Keratinocyte (primary cell): Measurements from ENCODE around the gene SNIP1. TPM values are rescaled to one million over a fixed set of nuclear protein-coding genes. Genes with fewer than 3 reads are reported as not detected.

ENCODE experiments used
- DNase-seq: peaks from one replicate; pipeline ENCODE4 v3.0.0-alpha.2; 2011; ENCODE audit warnings: low read depth, missing footprints, low spot score
- FAIRE-seq: peaks from 2 replicates; lab custom pipeline; 2011; peaks lifted over from hg19 to GRCh38; lab: Jason Lieb, UNC
- H2AFZ ChIP-seq: 2 replicates; pipeline ENCODE4 v1.6.0; 2012; ENCODE audit warnings: low read length, control low read depth, inconsistent platforms; ENCODE audit not compliant: control insufficient read depth
- H3K27ac ChIP-seq: 2 replicates; pipeline ENCODE4 v1.5.1; 2011; ENCODE audit warnings: low read length; ENCODE audit not compliant: control insufficient read depth, insufficient read depth
- H3K27me3 ChIP-seq: 3 replicates; pipeline ENCODE4 v1.6.0; 2011; ENCODE audit warnings: low read length; ENCODE audit not compliant: control insufficient read depth, insufficient read depth; ENCODE audit errors: extremely low read depth
- H3K36me3 ChIP-seq, 2 experiments: 2 replicates in 1 of 2; 3 replicates in 1 of 2; pipeline ENCODE4 v1.5.1; 2011; ENCODE audit warnings: low read length in 2 of 2, mild to moderate bottlenecking in 1 of 2; ENCODE audit not compliant: control insufficient read depth in 2 of 2, insufficient read depth in 2 of 2; ENCODE audit errors: extremely low read depth in 1 of 2
- H3K4me1 ChIP-seq: 3 replicates; pipeline ENCODE4 v1.5.1; 2011; ENCODE audit warnings: low read length; ENCODE audit not compliant: control insufficient read depth, insufficient read depth; ENCODE audit errors: extremely low read depth
- H3K4me2 ChIP-seq: 3 replicates; pipeline ENCODE4 v1.6.0; 2011; ENCODE audit warnings: low read depth, low read length; ENCODE audit not compliant: control insufficient read depth, insufficient read depth; ENCODE audit errors: extremely low read depth
- H3K4me3 ChIP-seq, 3 experiments: fragments of 200-600 bp in 1 of 3; sonication (generic) in 1 of 3; 2 replicates in 2 of 3; 3 replicates in 1 of 3; pipeline ENCODE4 v1.5.1; 2011 to 2016; ENCODE audit warnings: low read length in 3 of 3, mild to moderate bottlenecking in 3 of 3, control low read depth in 2 of 3, inconsistent platforms in 1 of 3, low read depth in 1 of 3, mixed read lengths in 1 of 3, mixed run types in 1 of 3, moderate library complexity in 1 of 3; ENCODE audit not compliant: control insufficient read depth in 2 of 3, insufficient read depth in 2 of 3; ENCODE audit errors: extremely low read depth in 1 of 3
- H3K79me2 ChIP-seq: 2 replicates; pipeline ENCODE4 v1.6.0; 2012; ENCODE audit warnings: low read length; ENCODE audit not compliant: control insufficient read depth, insufficient read depth
- H3K9ac ChIP-seq: 3 replicates; pipeline ENCODE4 v1.6.0; 2011; ENCODE audit warnings: low read length; ENCODE audit not compliant: control insufficient read depth, insufficient read depth; ENCODE audit errors: extremely low read depth
- H3K9me1 ChIP-seq: 3 replicates; pipeline ENCODE4 v1.6.0; 2011; ENCODE audit warnings: low read length; ENCODE audit not compliant: control insufficient read depth, insufficient read depth; ENCODE audit errors: extremely low read depth
- H3K9me3 ChIP-seq: 2 replicates; pipeline ENCODE4 v1.5.1; 2012; ENCODE audit warnings: low read depth, low read length; ENCODE audit not compliant: control insufficient read depth
- H4K20me1 ChIP-seq: 3 replicates; pipeline ENCODE4 v1.6.0; 2011; ENCODE audit warnings: low read length; ENCODE audit not compliant: control insufficient read depth, insufficient read depth; ENCODE audit errors: extremely low read depth
- CTCF ChIP-seq, 3 experiments: IDR thresholded peaks in 1 of 3; conservative IDR thresholded peaks in 1 of 3; optimal IDR thresholded peaks in 1 of 3; 2 replicates in 2 of 3; 3 replicates in 1 of 3; pipeline versions ENCODE3 to v1.5.1; 2011; ENCODE audit warnings: low read length in 3 of 3, mild to moderate bottlenecking in 3 of 3, moderate library complexity in 2 of 3, control low read depth in 1 of 3, inconsistent platforms in 1 of 3; ENCODE audit not compliant: insufficient read depth in 2 of 3; ENCODE audit errors: extremely low read depth in 1 of 3
- EZH2 ChIP-seq: IDR thresholded peaks from one replicate; pipeline ENCODE4 v1.6.1; 2012; ENCODE audit warnings: inconsistent platforms, mild to moderate bottlenecking, low read length, moderate library complexity
- dilution Hi-C: fragments of 300-500 bp; cut with MboI; formaldehyde crosslinking; loops from one replicate; pipeline ENCODE4 v1.7.0; 2020; ENCODE audit warnings: low sequenced_read_pairs; ENCODE audit not compliant: extremely low pct_ligation_motif_present
- polyA minus RNA-seq, 3 experiments: library from RNA; depleted of rRNA, polyadenylated mRNA; stranded (reverse); fragments of >200 nt; gene quantifications; 1 replicate in 1 of 3; 2 replicates in 1 of 3; 3 replicates in 1 of 3; pipeline ENCODE4 v1.2.3, GENCODE V29; 2011
- polyA plus RNA-seq, 5 experiments: library from polyadenylated mRNA; depleted of rRNA in 3 of 5; stranded (reverse) in 3 of 5; stranded (forward) in 1 of 5; unstranded in 1 of 5; fragments of >200 nt; gene quantifications; 1 replicate in 1 of 5; 2 replicates in 3 of 5; 3 replicates in 1 of 5; pipeline versions ENCODE4 v1.2.1 to v1.2.3, GENCODE V29; 2011 to 2012; ENCODE audit warnings: missing spikeins in 2 of 5, low read depth in 1 of 5, low replicate concordance in 1 of 5

The SNIP1 gene
- polyA plus RNA-seq (6.7 to 8.9 TPM (median 7.1 TPM) in 3 replicates), polyA minus RNA-seq (5.3 to 12.3 TPM (median 8.6 TPM) in 3 replicates)
- polyA plus RNA-seq (2011; ENCODE audit: low read depth): 11.6 TPM
- 3.9 and 5.9 TPM in 2 replicates for polyA plus RNA-seq (2011; cell fraction: cytosol; rRNA removed)
- 12.5 and 16.8 TPM in 2 replicates for polyA plus RNA-seq (2011; cell fraction: nucleus; rRNA removed)
- 7.1 and 7.9 TPM in 2 replicates for polyA plus RNA-seq (2012; ENCODE audit: low replicate concordance)
- 6.9 TPM for polyA minus RNA-seq (2011; cell fraction: cytosol; rRNA and poly(A)+ RNA removed)
- polyA minus RNA-seq (2011; cell fraction: nucleus; rRNA and poly(A)+ RNA removed): 15.0 and 18.6 TPM in 2 replicates

GRCh38 chr1:37553927-37554808 is at the start of gene SNIP1:
SNIP1 (minus strand) TSS chr1:37554293; CDS start chr1:37554229, 64 bp downstream.
- FAIRE-seq (peak; percentile 71), DNase-seq (peak; percentile 38)

More at GRCh38 chr1:37553927-37554808, at the start of gene SNIP1:
- dilution Hi-C loops: no loop called here
- H3K9ac ChIP-seq: peak within 1 kb of the TSS; percentile 95
- no peaks in the 10 kb centered on the region for H4K20me1 ChIP-seq
- no peak for TF ChIP-seq EZH2
- TF ChIP-seq CTCF (optimal IDR thresholded peaks at IDR 0.05 in 1 of 3, IDR thresholded peaks at IDR 0.05 in 1 of 3, conservative IDR thresholded peaks at IDR 0.05 in 1 of 3; ENCODE audit: extremely low read depth in 1 of 3, insufficient read depth in 2 of 3, low read length in 3 of 3): no peak
- peak within 1 kb of the TSS; percentile 95 for H3K4me2 ChIP-seq
- H3K9me3 ChIP-seq: no peaks in the 10 kb centered on the region
- H3K4me3 ChIP-seq: peak within 1 kb of the TSS; percentile 94 to 98 (median 98)
- H3K27ac ChIP-seq: peak within 1 kb of the TSS; percentile 88
- no peaks in the 10 kb centered on the region for H3K27me3 ChIP-seq
- H2AFZ ChIP-seq: peak within 1 kb of the TSS; percentile 86
- peaks cover 21% of the 10 kb centered on the region for H3K4me1 ChIP-seq
- peaks cover 38% of the 10 kb centered on the region for H3K79me2 ChIP-seq
- H3K9me1 ChIP-seq: peaks cover 3% of the 10 kb centered on the region
- H3K36me3 ChIP-seq: peaks cover 2 to 15% of the 10 kb centered on the region in 2 experiments
